ENCODE data around the gene EPAS1. TPM values are rescaled to one million over a fixed set of nuclear protein-coding genes. Genes with fewer than 3 reads are reported as not detected.
A peak's percentile ranks its signal among the peaks of the same experiment; 100 is the strongest.

The EPAS1 gene
- total and polyA plus RNA-seq, 5 experiments from 2014 or later: 0.16 to 1.7 (median 1.1) TPM

DNA sequence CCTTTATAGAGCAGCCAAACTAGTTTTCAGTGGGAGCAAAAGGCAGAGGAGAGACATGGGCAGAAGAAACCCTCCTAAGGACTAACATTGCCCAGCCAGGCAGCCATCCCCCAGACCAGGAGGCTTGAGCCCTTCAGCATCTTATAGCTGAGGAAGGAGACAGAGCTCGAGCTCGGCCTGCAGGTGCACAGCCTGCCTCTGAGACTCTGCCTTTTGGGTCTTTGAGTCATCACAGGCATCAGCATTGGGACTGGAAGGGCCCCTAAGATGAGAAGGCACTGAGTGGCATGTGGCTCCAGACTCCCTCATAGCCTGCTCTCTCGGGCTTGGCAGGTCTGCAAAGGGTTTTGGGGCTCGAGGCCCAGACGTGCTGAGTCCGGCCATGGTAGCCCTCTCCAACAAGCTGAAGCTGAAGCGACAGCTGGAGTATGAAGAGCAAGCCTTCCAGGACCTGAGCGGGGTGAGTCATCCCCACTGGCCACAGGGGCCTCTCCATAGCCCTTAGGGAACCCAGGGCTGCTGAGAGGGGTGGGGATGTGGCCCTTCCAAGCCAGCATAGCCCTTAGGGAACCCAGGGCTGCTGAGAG is 84.1 kb downstream of the EPAS1 start:
- H3K9me3 Mint-ChIP-seq: no peaks in the 10 kb centered on the region
- no peaks in the 10 kb centered on the region for H3K27me3 Mint-ChIP-seq
- H3K4me3 Mint-ChIP-seq: no peak overlapping the region
- no peaks in the 10 kb centered on the region for H3K4me1 Mint-ChIP-seq
- ATAC-seq (no peak), DNase-seq (no peak)
- POLR2A ChIA-PET: no interaction called here
- peak overlapping the region in 2 of 10 donors; percentile 37 to 84 for H3K27ac Mint-ChIP-seq
- no peaks in the 10 kb centered on the region for H3K36me3 Mint-ChIP-seq

- Mint-ChIP-seq H3K36me3 (no peaks in the 10 kb centered on the region), H3K4me1 (no peaks in the 10 kb centered on the region), H3K27ac (no peak overlapping the region), H3K27me3 (no peaks in the 10 kb centered on the region), H3K4me3 (no peak overlapping the region), H3K9me3 (no peaks in the 10 kb centered on the region)
- DNase-seq: no peak
- no peak for ATAC-seq
- POLR2A ChIA-PET: no interaction called here
Measured at GRCh38 chr2:46381871-46382270, 84.7 kb downstream of the EPAS1 start.

DNA sequence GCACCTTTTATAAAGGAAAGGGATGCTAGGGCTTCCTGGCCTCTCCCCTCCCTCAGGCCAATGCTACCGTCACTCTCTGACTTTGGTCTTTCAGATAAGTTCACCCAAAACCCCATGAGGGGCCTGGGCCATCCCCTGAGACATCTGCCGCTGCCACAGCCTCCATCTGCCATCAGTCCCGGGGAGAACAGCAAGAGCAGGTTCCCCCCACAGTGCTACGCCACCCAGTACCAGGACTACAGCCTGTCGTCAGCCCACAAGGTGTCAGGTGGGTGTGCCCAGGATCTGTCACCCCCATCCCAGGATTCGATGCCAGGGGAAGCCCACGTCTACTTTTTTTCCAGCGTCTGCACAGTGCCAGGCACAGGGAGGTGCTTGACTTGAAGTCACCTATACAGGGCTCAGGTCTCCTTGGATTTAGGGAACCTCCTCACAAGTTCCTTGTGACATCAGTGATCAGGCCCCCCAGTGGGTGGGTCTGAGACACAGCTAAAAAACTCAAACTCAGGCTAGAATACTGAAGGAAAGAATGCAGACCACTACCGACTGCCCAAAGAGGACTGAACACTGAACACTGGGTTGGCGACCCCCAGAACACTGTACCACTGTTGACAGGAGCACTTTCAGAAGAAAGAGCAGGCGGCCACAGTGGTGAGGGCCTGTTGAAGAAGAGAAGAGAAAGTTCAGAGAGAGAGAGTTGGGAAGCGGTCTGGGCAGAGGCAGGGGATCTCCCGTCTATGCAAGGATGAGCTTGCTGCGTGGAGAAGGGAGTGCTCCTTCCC is 85.3 kb downstream of the EPAS1 start:
- H3K36me3 Mint-ChIP-seq: no peaks in the 10 kb centered on the region
- no peaks in the 10 kb centered on the region for H3K4me1 Mint-ChIP-seq
- POLR2A ChIA-PET: no interaction called here
- DNase-seq (no peak), ATAC-seq (no peak)
- no peak overlapping the region for H3K4me3 Mint-ChIP-seq
- H3K27me3 Mint-ChIP-seq: no peaks in the 10 kb centered on the region
- H3K27ac Mint-ChIP-seq: peak overlapping the region in 1 of 10 donors; percentile 31
- H3K9me3 Mint-ChIP-seq: no peaks in the 10 kb centered on the region

DNA sequence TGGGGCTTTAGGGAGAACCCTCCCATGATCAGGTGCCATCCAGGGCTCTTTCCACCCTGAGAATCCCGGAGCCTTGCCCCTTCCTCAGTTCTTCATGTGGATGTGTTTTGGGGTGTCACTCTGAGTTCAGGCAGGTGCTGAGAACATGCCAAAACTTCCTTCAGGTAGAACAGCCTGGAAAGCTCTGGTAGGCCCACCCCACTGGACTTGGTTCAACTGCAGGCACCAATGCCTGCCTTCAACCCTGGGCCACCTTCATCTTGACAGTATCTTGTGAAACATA is 85.8 kb downstream of the EPAS1 start:
- Mint-ChIP-seq H3K36me3 (no peaks in the 10 kb centered on the region), H3K4me1 (no peaks in the 10 kb centered on the region), H3K27me3 (no peaks in the 10 kb centered on the region), H3K27ac (no peak overlapping the region), H3K4me3 (no peak overlapping the region), H3K9me3 (no peaks in the 10 kb centered on the region)
- no peak for DNase-seq
- POLR2A ChIA-PET: no interaction called here
- no peak for ATAC-seq

DNA sequence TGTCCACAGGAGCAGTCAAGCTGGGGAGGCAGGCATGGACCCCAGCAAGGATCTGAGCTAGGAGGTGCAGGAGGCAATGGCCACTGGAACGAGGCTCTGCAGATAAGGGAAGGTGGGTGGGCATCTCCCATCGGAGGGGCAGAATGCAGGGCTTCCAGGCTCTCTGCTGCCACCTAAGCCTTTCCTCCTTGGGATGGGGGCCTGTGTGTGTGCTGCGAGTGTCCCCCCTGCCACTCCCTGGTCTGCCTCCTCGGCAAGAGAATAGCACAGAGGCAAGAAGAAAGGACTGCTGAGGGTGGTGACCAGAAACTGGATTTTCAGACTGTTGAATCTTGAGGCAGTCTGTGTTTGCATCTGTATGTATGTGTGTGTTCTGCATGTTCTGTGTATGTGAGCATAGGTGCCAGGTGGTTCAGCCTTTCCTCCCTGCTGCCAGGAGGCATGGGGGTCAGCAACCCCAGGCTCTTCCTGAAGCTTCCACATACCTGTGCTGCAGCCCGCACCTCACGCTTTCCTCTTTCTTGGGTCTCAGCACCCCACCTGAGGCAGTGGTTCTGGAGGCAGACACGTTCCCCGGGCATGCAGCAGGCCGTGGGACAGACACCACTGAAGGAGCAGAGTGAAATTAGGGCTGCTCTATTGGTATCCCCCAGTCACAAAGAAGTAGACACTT is 86.7 kb downstream of the EPAS1 start:
- peaks cover 0 to under 1% (median 0%) of the 10 kb centered on the region in 9 donors for H3K9me3 Mint-ChIP-seq
- no peak overlapping the region for H3K4me3 Mint-ChIP-seq
- H3K36me3 Mint-ChIP-seq: no peaks in the 10 kb centered on the region
- POLR2A ChIA-PET: no interaction called here
- no peaks in the 10 kb centered on the region for H3K4me1 Mint-ChIP-seq
- peak overlapping the region in 1 of 10 donors; percentile 7 for H3K27ac Mint-ChIP-seq
- no peaks in the 10 kb centered on the region for H3K27me3 Mint-ChIP-seq
- no peak for ATAC-seq
- no peak for DNase-seq

DNA sequence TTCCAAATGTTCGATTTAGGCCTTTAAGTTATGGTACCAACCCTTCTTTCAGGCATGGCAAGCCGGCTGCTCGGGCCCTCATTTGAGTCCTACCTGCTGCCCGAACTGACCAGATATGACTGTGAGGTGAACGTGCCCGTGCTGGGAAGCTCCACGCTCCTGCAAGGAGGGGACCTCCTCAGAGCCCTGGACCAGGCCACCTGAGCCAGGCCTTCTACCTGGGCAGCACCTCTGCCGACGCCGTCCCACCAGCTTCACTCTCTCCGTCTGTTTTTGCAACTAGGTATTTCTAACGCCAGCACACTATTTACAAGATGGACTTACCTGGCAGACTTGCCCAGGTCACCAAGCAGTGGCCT is 87.2 kb downstream of the EPAS1 start:
- H3K4me3 Mint-ChIP-seq: no peak overlapping the region
- H3K27ac Mint-ChIP-seq: no peak overlapping the region
- no peaks in the 10 kb centered on the region for H3K36me3 Mint-ChIP-seq
- POLR2A ChIA-PET: no interaction called here
- no peaks in the 10 kb centered on the region for H3K4me1 Mint-ChIP-seq
- H3K27me3 Mint-ChIP-seq: peaks cover 0 to 5% (median 0%) of the 10 kb centered on the region in 5 donors
- H3K9me3 Mint-ChIP-seq: peaks cover 0 to 1% (median 0%) of the 10 kb centered on the region in 9 donors
- ATAC-seq (no peak), DNase-seq (no peak)

GRCh38 chr2:46385786-46386577 is 88.8 kb downstream of the EPAS1 start:
- ATAC-seq: no peak
- Mint-ChIP-seq H3K9me3 (peaks cover 0 to 1% (median 0%) of the 10 kb centered on the region in 9 donors), H3K4me1 (no peaks in the 10 kb centered on the region), H3K27me3 (peaks cover 0 to 13% (median 2%) of the 10 kb centered on the region in 5 donors), H3K4me3 (no peak overlapping the region), H3K36me3 (no peaks in the 10 kb centered on the region), H3K27ac (no peak overlapping the region)
- POLR2A ChIA-PET: no interaction called here
- no peak for DNase-seq

- H3K27ac Mint-ChIP-seq: no peak overlapping the region
- H3K27me3 Mint-ChIP-seq: peaks cover 0 to 18% (median 4%) of the 10 kb centered on the region in 5 donors
- no peaks in the 10 kb centered on the region for H3K4me1 Mint-ChIP-seq
- no peak for ATAC-seq
- no peak overlapping the region for H3K4me3 Mint-ChIP-seq
- no peak for DNase-seq
- H3K36me3 Mint-ChIP-seq: no peaks in the 10 kb centered on the region
- POLR2A ChIA-PET: no interaction called here
- H3K9me3 Mint-ChIP-seq: peaks cover 0 to 1% (median 0%) of the 10 kb centered on the region in 9 donors
Measured at GRCh38 chr2:46386763-46387162, 89.6 kb downstream of the EPAS1 start.

DNA sequence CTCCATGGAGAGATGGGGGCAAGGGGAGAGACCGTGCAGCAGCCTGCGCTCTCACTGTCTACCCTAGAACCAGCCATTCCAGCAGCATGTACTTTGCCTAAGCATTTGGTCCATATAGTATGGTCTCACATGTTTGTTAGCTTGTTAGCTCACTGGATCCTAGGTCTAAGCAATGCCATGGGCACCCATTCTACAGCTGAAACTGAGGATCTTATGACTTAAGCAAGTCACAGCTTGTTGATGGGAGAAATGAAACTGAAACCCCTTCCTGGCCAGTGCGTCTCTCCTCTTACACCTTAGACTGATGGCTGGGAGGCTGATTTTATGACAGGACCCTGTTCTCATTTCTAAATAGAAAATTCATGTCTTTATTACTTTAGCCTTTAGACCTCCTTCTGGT is 90.1 kb downstream of the EPAS1 start:
- peaks cover 0 to 1% (median 0%) of the 10 kb centered on the region in 9 donors for H3K9me3 Mint-ChIP-seq

DNA sequence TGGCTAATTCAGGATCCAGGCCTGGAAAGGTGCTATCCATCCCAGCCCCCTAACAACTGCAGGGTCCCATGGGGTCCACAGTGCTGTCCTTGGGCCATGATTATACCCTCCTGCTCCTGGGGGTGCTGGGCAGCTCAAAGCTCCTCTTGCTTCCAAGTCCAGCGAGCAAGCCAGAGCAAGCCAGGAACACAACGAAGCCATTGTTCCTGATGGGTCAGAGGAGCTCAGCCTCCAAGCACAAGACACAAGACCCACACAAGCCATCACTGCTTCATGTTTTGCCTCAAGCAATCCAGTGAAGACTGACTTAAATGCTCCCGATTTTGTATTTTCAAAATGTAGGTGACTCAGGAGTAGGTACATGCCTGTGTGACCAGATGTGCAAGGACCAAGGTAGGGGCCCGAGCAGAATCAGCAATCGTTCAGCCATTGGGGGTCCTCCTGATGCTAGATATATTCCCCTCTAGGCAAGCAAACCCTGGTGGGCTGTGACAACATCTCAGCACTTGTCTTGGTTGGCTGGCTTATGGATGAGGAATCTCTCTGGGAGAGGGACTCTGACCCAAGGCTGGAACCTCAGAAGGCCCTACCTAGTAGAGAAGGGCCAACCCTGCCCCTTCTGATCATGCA is 90.8 kb downstream of the EPAS1 start:
- DNase-seq (no peak), ATAC-seq (no peak)
- POLR2A ChIA-PET: no interaction called here
- Mint-ChIP-seq H3K4me1 (peaks cover 0 to 1% (median 0%) of the 10 kb centered on the region in 4 donors), H3K4me3 (no peak overlapping the region), H3K36me3 (no peaks in the 10 kb centered on the region), H3K9me3 (peaks cover 0 to 1% (median 0%) of the 10 kb centered on the region in 9 donors), H3K27me3 (peaks cover 0 to 27% (median 5%) of the 10 kb centered on the region in 5 donors), H3K27ac (no peak overlapping the region)

More for the DNA sequence above, 90.1 kb downstream of the EPAS1 start:
- POLR2A ChIA-PET: no interaction called here
- Mint-ChIP-seq H3K27ac (no peak overlapping the region), H3K27me3 (peaks cover 0 to 21% (median 5%) of the 10 kb centered on the region in 5 donors), H3K36me3 (no peaks in the 10 kb centered on the region), H3K4me3 (no peak overlapping the region), H3K4me1 (peaks cover 0 to 1% (median 0%) of the 10 kb centered on the region in 4 donors)
- no peak for ATAC-seq
- no peak for DNase-seq

GRCh38 chr2:46388881-46389280 is 91.7 kb downstream of the EPAS1 start:
- Mint-ChIP-seq H3K9me3 (peaks cover 0 to 1% (median 0%) of the 10 kb centered on the region in 9 donors), H3K4me1 (peaks cover 0 to 1% (median 0%) of the 10 kb centered on the region in 4 donors), H3K27ac (peak overlapping the region in 1 of 10 donors; percentile 4), H3K36me3 (no peaks in the 10 kb centered on the region), H3K4me3 (no peak overlapping the region), H3K27me3 (peaks cover 0 to 27% (median 7%) of the 10 kb centered on the region in 5 donors)
- DNase-seq: no peak
- POLR2A ChIA-PET: no interaction called here
- ATAC-seq: no peak

DNA sequence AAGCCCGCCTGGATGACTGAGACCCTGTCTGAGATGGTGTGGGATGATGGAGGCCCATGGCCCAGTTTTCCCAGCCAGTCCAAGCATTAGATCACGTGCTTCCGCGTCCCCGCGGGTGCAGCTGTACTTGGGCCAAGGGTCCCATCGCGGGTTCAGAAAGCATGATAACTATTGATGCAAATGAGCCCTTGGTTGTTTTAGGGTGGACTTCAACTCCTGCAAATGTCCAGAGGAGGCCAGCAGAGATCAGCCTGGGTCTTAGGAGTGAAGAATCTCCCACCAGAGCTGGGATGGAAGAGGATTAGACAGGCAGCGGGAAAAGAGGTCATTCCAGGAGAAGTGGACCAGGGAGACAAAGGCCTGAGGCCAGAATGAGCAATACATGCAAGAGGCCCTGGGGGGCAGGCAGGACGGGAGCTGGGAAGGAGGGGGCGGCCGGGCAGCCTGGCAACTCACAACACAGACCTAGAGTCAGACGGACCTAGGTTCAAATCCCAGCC is 92.3 kb downstream of the EPAS1 start:
- peaks cover 0 to 27% (median 7%) of the 10 kb centered on the region in 5 donors for H3K27me3 Mint-ChIP-seq
- no peak overlapping the region for H3K4me3 Mint-ChIP-seq
- ATAC-seq (no peak), DNase-seq (no peak)
- H3K9me3 Mint-ChIP-seq: peaks cover 0 to 1% (median 0%) of the 10 kb centered on the region in 9 donors
- peaks cover 0 to 1% (median 0%) of the 10 kb centered on the region in 4 donors for H3K4me1 Mint-ChIP-seq
- no peaks in the 10 kb centered on the region for H3K36me3 Mint-ChIP-seq
- peak overlapping the region in 1 of 10 donors; percentile 24 for H3K27ac Mint-ChIP-seq
- POLR2A ChIA-PET: interaction anchor here (0.5 kb wide), 1 partner anchor 79 kb away, joined by 3 read pairs; no protein-coding TSS in a partner anchor
